HT1080 (cell line): ENCODE results near the gene SNX14. TPM values are rescaled to one million over a fixed set of nuclear protein-coding genes. Genes with fewer than 3 reads are reported as not detected.
A peak's percentile ranks its signal among the peaks of the same experiment; 100 is the strongest.

Source experiments
- DNase-seq: peaks from one replicate; pipeline ENCODE4 v3.0.0-alpha.2; 2015; ENCODE audit warnings: low read depth
- total RNA-seq: library from RNA; depleted of rRNA; stranded (reverse); fragments of >200 nt; shearing (Covaris generic); gene quantifications from 2 replicates; pipeline ENCODE4 v1.2.3, GENCODE V29; 2014; rRNA removed

Gene SNX14
- total RNA-seq, 1 experiment from 2014 or later: 86.3 TPM

DNA sequence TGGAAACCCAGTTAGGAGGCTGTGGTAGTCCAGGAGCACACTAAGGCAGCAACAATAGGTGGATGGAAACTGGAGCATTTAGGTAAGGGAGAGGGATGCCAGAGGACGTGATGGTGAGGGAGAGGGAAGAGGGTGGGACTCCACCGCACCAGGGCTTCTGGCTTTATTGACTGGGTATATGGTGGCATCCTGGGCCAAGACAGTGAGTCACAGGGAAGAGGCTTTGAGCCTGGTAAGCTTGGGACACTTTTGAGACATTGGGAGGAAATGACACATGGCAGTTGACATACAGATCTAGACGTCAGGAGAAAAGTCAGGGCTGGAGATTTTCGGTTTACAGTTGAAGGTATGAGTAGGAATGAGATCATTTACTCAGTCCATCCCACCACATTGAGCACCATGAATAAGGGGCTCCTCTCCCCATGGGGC lies 128.9 kb downstream of the SNX14 start:
- peak; percentile 100 for DNase-seq

DNA sequence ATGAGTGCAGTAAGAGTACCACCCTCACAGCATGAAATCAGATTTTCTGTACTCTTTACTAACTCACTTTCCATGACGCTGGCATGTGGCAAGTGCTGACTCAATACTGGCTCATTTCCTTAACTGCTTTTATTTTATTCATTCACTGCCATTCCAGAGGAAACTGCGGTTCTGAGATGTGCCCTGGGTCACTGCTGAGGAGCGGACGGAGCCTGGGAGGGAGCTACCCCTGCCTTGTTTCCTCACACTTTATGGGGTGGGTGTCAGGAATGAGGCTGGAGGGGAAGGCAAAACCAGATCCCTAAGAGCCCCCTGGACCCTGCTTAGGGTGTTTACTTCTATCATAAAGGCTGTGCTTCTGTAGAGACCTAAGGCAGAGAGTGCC lies 129.4 kb downstream of the SNX14 start:
- DNase-seq: peak; percentile 99

DNA sequence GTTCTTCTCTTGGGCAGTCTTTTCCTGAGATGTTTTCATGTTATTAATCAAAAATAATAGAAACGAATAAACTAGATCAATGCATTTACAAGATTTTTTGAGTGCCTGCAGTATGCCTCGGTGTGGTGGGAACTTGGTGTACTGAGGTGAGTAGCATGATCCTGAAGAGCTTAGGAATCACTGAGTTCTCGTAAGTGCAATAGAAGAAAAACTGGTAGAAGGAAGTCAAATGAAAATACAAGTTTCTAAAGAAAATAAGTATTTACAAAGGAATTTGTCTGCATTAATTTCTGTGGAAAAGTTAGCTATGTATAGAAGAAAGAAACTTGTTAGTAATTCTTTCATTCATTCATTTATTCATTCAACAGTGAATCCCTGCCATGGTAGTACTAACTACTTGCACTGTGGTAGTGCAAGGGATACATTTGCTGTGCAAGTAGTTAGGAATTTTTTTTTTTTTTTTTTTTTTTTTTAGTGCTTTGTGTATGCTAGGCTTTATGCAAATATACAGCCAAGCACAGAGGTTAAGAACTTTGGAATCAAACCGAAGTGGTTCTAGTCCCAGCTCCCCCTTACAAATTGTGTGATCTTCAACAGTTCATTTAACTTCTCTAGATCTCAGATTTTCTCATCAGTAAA lies 129.9 kb downstream of the SNX14 start:
- DNase-seq: peak; percentile 55

DNA sequence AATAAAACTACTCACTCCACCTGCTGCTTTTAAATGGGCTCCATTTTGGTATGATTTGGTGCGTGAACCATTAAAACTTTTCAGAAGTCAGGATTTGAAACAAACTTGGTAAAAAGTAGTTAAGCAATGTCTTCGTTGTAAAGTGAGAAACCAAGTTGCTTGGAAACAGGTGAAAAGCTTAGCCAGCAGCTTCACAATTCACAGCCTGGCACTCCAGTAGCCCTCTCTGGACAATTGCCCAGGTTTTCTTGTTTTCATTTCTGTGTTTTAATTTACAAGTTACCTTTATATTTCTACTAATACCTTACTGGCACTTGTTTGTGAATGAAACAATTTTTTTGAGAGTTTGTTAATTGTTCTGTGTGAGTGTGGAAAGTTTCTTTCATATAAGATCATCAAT lies 131.0 kb downstream of the SNX14 start:
- DNase-seq: no peak

DNA sequence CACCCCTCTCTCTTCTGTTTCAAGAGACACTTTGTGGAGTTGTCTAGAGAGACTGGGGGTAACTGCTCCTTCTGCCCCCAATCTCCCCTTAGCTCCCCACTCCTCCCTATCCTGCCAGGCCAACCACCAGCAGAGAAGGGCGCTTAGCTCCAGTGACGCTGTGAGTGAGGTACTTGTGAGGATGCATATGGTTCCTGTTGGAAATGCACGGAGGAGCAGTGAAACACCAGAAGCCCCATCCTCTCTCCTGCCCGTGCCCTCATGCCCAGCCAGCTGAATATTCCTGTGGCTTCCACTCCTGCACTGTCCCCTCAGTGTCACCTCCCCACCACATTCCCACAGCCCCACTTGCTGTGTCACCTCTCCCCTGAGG lies 131.9 kb downstream of the SNX14 start:
- DNase-seq: no peak

DNA sequence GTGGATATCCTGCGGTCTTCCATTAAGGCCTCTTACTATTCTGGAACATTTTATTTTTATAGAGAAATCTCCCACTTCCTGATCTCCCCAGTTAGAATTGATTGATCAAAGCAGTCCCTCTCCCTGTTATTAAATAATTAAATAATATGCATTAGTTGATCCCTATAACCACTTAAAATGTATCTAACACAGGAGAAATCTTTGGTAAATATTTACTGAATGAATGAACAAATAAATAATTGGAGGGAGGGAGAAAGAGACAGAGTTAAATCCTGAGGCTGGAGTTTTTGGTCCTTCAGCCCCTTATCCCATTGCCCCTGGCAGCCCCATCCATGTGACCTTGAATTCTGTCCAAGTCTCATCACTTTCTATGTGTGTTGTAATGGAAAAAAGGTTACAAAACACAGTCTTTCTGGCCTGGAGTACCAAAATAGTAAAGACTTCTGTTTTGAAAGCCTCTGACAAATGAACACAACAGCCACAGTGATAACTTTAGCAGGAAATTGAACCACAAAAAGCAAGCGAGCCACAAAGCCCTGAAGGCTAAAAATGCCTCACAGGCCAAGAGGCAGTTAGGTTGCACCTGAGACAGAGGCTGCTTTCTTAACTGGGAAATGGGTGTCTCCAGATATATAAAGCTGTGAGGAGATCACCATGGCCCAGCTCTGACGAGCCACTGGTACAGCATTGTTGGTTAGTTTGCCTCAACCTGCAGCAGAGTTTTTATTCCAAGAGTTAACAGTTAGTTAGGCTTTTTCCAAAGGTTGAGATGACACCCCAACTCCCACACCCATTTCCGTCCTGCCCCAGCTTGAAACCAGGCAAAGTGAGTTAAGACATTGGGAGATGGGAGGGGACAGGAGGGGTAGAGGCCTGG lies 132.5 kb downstream of the SNX14 start:
- peak; percentile 76 for DNase-seq

DNA sequence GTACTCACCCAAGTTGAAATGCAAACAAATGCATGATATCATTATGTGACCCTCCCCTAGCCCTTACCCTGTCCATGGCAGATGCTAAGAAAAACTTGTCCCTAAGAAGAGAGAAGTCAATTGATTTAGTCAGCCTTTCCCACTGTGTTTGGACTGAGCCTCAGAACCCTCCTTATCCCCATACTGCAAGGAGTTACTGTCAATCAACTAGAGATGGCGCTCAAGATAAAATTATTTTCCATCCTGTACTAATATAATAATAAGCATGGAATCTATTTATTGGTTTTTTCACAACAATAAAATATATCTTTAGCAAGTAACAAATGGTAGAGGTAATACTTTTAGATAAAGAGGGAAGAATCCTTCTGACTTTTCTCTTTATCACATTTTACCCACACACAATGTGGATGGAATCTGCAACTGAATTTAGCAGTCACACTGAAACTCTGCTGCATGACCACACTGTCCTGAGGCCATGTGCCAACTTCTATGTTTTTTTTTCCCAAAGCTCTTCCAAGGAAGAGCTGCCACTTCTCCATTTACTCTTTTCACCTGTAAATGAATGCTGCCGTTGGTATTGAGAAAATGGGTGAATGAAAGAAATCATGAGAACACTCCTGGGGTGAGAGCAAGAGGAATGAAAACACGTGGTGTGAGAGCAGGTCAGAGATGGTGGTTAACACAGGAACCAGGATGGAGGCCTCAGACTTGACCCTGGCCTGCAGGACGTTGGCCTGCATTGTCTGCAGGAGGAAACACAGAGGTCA lies 133.3 kb downstream of the SNX14 start:
- DNase-seq: peak; percentile 53

DNA sequence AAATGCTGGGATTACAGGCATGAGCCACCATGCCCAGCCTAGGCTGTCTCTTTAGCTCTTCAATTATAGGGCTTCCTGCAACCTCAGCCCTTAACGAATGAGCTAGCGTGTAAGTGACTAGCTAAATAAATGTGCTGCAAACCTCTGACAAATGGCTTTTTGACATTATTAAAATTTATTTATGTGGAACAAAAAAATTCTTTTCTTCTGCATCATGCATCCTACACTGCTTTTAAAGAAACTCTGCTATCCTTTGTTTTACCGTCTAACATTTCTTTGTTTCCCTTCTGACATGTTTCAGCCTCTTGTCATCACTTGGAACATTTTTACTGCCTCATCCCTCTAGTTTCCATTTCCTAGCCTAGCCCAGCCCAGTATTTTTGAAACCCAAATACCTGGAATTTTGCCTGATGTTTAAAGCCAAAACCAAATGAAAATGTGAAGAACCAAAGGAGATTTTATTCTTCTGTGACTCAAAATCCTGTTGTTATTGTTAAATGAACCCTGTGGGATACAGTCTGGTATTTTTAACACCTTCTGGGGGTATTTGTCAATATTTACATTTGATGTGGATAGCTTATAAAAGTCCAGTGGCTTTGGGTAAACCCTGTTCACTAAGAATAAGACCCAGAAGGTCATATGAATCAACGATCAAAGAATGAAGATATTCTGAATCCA lies 134.3 kb downstream of the SNX14 start:
- peak; percentile 88 for DNase-seq

DNA sequence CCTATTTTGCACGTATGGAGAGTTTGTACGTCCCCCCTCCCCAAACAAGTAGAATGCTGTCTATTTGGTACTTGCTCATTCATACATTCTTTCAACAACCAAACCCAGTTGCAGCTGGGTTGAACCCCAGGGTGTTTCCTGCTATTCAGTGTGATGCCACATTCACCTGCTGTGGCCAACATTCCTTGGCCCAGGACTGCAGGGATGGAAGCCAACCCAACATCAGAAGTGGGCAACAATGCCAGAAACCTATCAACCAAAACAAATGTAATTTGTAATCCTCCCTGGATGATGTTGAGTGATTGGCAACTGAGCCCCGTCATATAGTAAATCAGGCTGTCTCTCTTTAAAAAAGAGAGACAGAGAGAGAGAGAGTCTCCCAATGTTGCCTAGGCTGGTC lies 134.9 kb downstream of the SNX14 start:
- DNase-seq: peak; percentile 73

DNA sequence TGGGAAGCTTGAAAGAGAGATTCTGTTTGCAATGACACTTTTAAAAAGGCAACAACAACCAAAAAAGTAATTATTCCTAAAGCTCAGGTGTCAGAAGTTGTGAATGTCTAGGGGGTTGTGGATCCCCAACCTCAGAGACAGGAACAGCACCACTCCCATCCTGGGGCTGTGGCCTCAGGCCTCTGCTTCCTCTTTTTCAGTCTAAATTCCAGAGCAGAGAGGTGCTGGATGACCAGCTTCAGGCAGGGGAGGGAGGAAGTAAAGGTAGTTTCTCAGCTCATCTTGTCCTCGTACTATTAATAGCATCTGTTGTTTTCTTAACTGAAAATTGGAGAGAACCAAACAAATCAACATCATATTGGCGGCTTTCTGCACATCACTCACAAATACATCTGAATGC lies 135.5 kb downstream of the SNX14 start:
- DNase-seq: no peak

DNA sequence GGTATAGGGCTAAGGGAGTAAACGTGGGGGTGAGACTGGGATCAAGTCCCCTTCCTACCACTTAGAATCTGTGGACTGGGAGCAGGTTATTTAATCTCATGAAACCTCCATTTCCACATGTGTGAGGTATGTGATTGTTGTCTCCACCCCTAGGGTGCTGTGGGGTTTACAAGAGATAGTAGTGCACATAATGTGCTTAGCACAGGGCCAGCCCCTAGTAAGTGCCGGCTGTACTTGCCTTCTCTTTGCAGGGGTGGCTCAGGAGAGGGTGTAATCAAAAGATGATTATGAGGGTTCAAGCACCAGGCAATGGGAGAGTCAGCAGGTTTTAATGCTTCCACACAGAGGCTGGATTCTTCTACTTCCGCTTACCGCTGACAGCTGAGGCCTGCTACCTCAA lies 136.9 kb downstream of the SNX14 start:
- no peak for DNase-seq

Other genes starting within 250 kb of the SNX14 start
- gene NT5E, start 143.8 kb downstream of the SNX14 start, total RNA-seq: 0.47 and 1.3 TPM in 2 replicates
- gene SYNCRIP, start 49.0 kb upstream of the SNX14 start, total RNA-seq: 130 and 159 TPM in 2 replicates